GM13977 (cell line): ENCODE measurements around the gene KCNJ1.

Source experiments
- DNase-seq: peaks from one replicate; pipeline ENCODE4 v3.0.0; 2012; ENCODE audit warnings: low spot score
- CTCF ChIP-seq: IDR thresholded peaks from 2 replicates; pipeline ENCODE4 v1.5.1; 2012; ENCODE audit warnings: mild to moderate bottlenecking, control low read depth; ENCODE audit not compliant: insufficient read depth; ENCODE audit errors: extremely low read depth, missing control alignments
- in situ Hi-C: fragments of 300-500 bp; cut with MboI; formaldehyde crosslinking; loops from one replicate; pipeline ENCODE4 v1.12.0; 2022; ENCODE audit warnings: low sequenced_read_pairs, low pct_unique_long_range_greater_than_20kb, mixed read lengths, inconsistent platforms; ENCODE audit not compliant: unreplicated experiment

Gene KCNJ1

GRCh38 chr11:128789497-128790150 lies 77.5 kb downstream of the KCNJ1 start:
- TF ChIP-seq CTCF, result no peak
- in situ Hi-C loops, result no loop called here
- no peak for DNase-seq
